LoVo (cell line): Measurements from ENCODE around the gene NIFK.

Experiments used
- DNase-seq: peaks from one replicate; pipeline ENCODE4 v3.0.0-alpha.2; 2016; ENCODE audit warnings: low spot score

Gene NIFK

DNA sequence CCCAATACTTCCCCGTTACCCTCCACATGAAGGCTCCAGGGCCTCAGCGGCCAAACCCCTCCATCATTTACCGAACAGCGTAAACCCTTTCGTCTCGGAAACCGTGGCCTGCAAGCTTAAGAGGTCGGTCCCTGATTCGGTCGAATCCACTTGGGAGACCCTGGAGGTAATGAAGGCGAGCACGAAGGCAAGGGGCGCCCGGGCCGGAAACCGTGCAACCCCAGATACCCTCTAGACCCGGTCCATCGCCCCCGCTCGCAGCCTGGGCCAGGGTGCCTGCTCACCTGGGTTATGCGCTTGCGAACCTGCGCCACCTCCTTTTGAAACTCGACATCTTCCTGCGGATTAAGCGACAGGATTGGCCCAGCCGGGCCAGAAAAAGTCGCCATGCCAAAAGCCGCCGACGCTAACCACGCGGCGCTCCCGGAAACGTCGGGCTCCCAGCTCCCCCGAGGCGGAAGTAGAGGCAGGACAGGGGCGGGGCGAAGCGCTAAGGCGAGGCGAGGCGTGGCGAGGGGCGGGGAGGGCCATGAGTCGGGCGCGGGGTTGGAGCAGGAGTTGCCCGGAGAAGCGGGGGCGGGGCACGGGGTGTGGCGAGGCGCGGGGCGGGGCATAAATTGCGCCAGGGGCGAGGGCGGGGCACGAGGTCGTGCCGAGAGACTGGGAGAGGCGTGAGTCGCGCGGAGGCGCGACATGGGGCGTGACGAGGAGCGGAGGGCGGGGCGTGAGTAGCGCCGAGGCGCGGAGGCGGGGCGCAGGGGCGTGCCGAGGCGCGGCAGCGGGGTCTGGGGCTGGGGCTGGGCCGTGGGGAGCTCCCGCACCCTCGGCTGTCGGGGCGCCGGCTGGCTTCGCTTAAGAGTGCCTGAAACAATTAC lies at the start of gene NIFK:
TSS of gene NIFK (minus strand) at position 414 of the 875 bp plus-strand sequence. CDS start at position 389, 25 bp downstream.
- peak; percentile 98 for DNase-seq

- no peak for DNase-seq
Measured at GRCh38 chr2:121783180-121783579, 46.5 kb upstream of the NIFK start.

- DNase-seq, result no peak
Measured at GRCh38 chr2:121778741-121779487, 42.2 kb upstream of the NIFK start.

DNA sequence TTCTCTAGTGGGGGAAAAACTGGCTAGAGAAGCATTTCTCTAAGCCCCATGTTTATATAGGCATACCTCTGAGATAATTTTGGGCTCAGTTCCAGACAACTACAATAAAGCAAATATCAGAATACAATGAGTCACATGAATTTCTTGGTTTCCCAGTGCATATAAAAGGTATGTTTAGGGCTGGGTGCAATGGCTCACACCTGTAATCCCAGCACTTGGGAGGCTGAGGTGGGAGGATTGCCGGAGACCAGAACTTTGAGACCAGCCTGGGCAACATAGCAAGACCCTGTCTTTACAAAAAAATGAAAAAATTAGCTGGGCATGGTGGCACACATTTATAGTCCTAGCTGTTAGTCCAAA lies 41.0 kb upstream of the NIFK start:
- DNase-seq, result peak; percentile 68

DNA sequence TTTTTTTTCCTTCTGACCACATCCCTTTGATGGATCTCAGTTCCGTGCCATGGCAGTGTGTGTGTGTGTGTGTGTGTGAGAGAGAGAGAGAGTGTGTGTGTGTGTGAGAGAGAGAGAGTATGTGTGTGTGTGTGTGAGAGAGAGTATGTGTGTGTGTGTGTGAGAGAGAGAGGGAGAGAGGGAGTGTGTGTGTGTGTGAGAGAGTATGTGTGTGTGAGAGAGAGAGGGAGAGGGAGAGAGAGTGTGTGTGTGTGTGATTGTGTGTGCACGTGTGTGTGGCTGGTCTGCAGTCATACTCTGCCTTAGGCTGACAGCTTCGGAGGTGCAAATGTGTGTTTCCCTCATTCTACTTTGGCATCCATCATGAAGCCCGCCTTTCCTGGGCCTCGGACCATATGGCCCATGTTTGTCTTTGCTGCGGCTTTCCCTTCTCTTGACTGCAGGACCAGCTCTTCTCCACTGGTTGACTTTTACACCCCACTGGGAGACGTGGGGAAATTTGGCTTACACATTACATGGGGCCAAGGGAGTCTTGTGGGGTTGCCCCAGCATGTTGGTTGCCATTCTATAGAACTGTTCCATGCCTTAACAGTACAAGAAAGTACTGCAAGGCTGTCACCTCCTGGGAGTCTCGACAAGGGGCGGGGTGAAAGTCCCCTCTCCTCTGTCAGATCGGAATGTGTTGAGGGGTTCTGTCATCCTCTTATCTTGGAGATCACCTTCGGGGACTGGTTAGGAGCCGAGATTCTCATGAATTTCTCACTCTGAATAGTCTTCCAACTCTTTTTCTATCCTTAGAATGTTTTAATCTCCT lies 40.4 kb upstream of the NIFK start:
- DNase-seq, result no peak

DNA sequence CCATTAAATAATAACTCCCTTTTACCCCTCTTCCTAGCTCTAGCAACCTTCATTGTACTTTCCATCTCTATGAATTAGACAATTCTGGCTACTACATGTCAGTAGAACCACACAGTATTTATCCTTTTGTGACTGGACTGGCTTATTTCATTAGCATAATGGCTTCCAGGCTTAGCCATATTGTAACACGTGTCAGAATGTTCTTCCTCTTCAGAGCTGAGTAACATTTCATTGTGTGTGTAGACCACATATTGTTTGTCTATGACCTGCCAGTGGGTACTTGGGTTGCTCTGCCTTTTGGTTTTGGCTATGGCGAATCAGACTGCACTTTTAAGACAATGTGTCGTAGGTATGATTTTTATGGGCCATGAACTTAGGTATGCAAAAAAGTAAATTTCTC lies 39.7 kb upstream of the NIFK start:
- no peak for DNase-seq

- DNase-seq, result no peak
Measured at GRCh38 chr2:121774235-121774634, 37.6 kb upstream of the NIFK start.

- DNase-seq, result no peak
Measured at GRCh38 chr2:121771976-121772742, 35.5 kb upstream of the NIFK start.

- no peak for DNase-seq
Measured at GRCh38 chr2:121768143-121768755, 31.6 kb upstream of the NIFK start.

DNA sequence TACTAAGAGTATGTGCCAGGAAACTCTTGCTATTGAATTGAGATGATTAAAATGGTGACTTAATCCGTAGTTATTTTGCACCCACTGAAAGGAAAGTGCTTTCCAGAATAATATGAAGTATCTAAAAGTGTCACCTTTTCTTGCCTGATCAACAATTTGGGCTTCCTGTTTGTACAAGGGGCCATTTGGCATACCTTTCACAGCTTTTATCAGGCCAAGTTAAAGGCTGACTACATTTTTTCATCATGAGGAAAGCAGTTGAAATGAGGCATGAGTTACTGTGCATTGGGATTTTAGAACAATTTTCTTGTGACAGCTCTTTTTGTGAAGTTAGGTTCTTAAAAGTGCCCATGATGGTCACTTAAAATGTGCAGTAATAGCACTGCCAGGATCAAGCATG lies 29.9 kb upstream of the NIFK start:
- no peak for DNase-seq

DNA sequence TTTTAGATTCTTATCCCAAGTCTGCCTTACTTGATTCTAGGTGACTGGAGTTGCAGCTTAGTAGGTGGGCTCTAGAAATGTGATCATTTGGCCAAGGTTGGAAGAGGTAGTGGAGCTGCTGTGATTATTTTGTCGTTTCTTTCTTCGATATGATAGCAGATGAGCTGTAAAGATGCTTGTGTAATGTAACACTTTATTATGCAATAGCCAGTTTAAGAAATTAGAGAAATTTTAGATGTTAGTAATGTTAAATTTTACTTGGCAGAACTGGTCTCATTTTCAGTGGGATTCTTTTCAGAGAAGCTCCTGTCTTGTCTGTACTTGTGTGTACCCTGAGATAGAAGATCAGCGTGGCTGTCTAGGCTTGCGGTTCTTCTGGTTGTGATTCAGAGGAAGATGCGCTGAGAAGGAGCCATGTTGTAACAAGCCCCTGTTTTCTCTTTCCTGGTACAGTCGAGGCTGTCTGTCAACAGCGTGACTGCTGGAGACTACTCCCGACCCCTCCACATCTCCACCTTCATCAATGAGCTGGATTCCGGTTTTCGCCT lies 28.1 kb upstream of the NIFK start:
- DNase-seq, result no peak

- peak; percentile 97 for DNase-seq
Measured at GRCh38 chr2:121755237-121756111, 18.8 kb upstream of the NIFK start, which contains the start of gene TSN. TSN (plus strand) TSS chr2:121755651; CDS start chr2:121755780, 129 bp downstream.

DNA sequence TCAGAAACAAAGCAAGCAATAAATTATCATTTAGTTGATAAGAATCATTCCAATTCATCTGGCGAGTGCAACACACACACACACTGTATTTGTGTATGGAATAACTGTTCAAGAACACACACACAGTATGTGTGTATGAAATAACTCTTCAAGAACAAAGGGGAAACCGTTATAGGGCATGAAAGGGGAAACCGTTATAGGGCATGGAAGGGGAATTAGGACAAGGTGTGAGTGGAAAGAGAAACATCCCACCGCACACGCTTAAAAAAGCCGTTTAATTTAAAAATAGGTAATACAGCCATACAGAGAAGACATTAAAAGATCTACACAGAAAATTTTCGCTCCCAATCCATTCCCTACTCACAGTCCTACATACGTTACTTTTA lies 18.2 kb upstream of the NIFK start:
- DNase-seq, result no peak

- no peak for DNase-seq
Measured at GRCh38 chr2:121748202-121748601, 11.5 kb upstream of the NIFK start.

DNA sequence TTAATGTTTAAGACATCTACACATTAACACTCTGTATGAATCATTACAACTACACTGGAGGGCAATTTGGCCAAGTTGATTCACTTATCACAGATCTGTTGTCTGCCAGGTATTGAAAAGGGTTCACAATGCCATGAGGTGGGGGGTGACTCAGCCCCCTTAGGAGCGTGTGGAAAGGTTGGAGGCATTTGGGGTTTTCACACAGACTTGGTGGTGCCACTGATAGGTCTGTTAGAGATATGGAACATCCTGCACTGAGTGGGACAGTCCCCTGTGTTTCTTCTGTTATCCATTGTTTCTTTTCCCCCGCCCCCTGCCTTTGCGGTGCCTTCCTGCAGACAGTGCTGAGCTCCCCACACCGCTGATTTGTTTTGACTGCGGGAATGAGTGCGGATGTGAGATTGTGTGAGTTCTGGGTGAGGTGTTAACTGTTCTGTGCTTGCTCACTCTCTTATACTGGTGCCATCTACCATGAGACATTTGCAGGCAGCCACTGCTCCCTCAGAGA lies 9.4 kb upstream of the NIFK start:
- DNase-seq, result no peak

GRCh38 chr2:121741450-121741849 lies 4.8 kb upstream of the NIFK start:
- DNase-seq, result no peak

- no peak for DNase-seq
Measured at GRCh38 chr2:121740973-121741372, 4.3 kb upstream of the NIFK start.

- DNase-seq, result no peak
Measured at GRCh38 chr2:121736140-121736461, 574 bp downstream of the NIFK start.

- no peak for DNase-seq
Measured at GRCh38 chr2:121735518-121736074, 1.1 kb downstream of the NIFK start.
